ENCODE results near the gene DUSP5. TPM values are rescaled to one million over a fixed set of nuclear protein-coding genes. Genes with fewer than 3 reads are reported as not detected.

DUSP5 gene
- total RNA-seq (2022; extraction: Qiagen RNA extraction): 107 to 157 TPM (median 136 TPM) in 5 replicates

GRCh38 chr10:110497438-110498086 is at the start of gene DUSP5:
Gene DUSP5 (plus strand): TSS chr10:110497907. CDS start chr10:110498122, 215 bp downstream.

Other genes starting within 250 kb of the DUSP5 start
- 42.8 to 53.8 TPM (median 51.2 TPM) in 5 replicates for gene SMNDC1, start 193.0 kb upstream of the DUSP5 start, total RNA-seq (2022; extraction: Qiagen RNA extraction)
- 39.6 to 61.1 TPM (median 43.6 TPM) in 5 replicates for gene SMC3, start 69.8 kb downstream of the DUSP5 start, total RNA-seq (2022; extraction: Qiagen RNA extraction)
- 2.3 to 3.2 TPM (median 3.0 TPM) in 5 replicates for gene RBM20, start 146.4 kb downstream of the DUSP5 start, total RNA-seq (2022; extraction: Qiagen RNA extraction)

Measured in A549 treated with Mapracorat at 1 μM for 4 hours (cell line).